Measurements from ENCODE around the gene CAMK1G. TPM values are rescaled to one million over a fixed set of nuclear protein-coding genes. Genes with fewer than 3 reads are reported as not detected.
A peak's percentile ranks its signal among the peaks of the same experiment; 100 is the strongest.

Gene CAMK1G
- total and polyA plus RNA-seq, 10 of the 15 experiments (the other 5 are each of a cell fraction or from before 2014, with no cell fraction given): 0.18 to 0.20 TPM; not detected in 8

GRCh38 chr1:209595599-209596285 is 12.2 kb downstream of the CAMK1G start:
- TF ChIP-seq RELB (IDR thresholded peaks at IDR 0.05; ENCODE audit: low read depth) (no peak), ZNF384 (IDR thresholded peaks at IDR 0.05; ENCODE audit: borderline replicate concordance, low read depth, low read length) (no peak), ZNF207 (IDR thresholded peaks at IDR 0.05; ENCODE audit: borderline replicate concordance) (no peak), RUNX3 (IDR thresholded peaks at IDR 0.05; ENCODE audit: low read length) (no peak), PKNOX1 (IDR thresholded peaks at IDR 0.05) (no peak), EED (IDR thresholded peaks at IDR 0.05; ENCODE audit: low read depth) (no peak), RFX5 (IDR thresholded peaks at IDR 0.05; ENCODE audit: low read depth, low read length) (no peak)
- Histone ChIP-seq H3K27ac (ENCODE audit: control insufficient read depth, insufficient read depth) (no peak overlapping the region), H3K4me1 (ENCODE audit: control insufficient read depth, insufficient read depth, low read length) (no peaks in the 10 kb centered on the region), H3K4me2 (ENCODE audit: control insufficient read depth, insufficient read depth) (no peak overlapping the region), H4K20me1 (ENCODE audit: control insufficient read depth, insufficient read depth) (no peaks in the 10 kb centered on the region), H3K9ac (ENCODE audit: control insufficient read depth, insufficient read depth, low read length) (no peak overlapping the region), H3K9me3 (replicated peaks; ENCODE audit: control insufficient read depth, insufficient read depth, low read length) (no peaks in the 10 kb centered on the region), H3K4me3 (no peak overlapping the region), H3K36me3 (ENCODE audit: control insufficient read depth in 2 of 2, insufficient read depth in 2 of 2, low read length in 1 of 2) (no peaks in the 10 kb centered on the region), H3K27me3 (replicated peaks in 1 of 2; ENCODE audit: control insufficient read depth in 2 of 2, insufficient read depth in 2 of 2, low read length in 1 of 2) (peaks cover 0 to 1% of the 10 kb centered on the region in 2 experiments; a peak in 2 of 4 replicates), H2AFZ (ENCODE audit: control insufficient read depth, low read depth, low read length) (no peak overlapping the region), H3K79me2 (ENCODE audit: control insufficient read depth, insufficient read depth, low read length) (no peaks in the 10 kb centered on the region)
- in situ Hi-C loops (cut with MboI) (no loop called here), intact Hi-C loops (cut with micrococcal nuclease; ENCODE audit: unreplicated experiment) (no loop called here)
- CTCF ChIA-PET: interaction anchor here (0.7 to 5.0 kb wide), 4 partner anchors 19 to 54 kb away, joined by 3 to 25 read pairs (median 4); no protein-coding TSS in a partner anchor
- ATAC-seq: peak; percentile 63
- POLR2A ChIA-PET: no interaction called here
- no peak for DNase-seq (ENCODE audit: low read depth, low spot score)
- RAD21 ChIA-PET (ENCODE audit: unreplicated experiment): interaction anchor here (1.2 kb wide), 1 partner anchor 153 kb away, joined by 3 read pairs; no protein-coding TSS in a partner anchor
- SMC1A ChIA-PET (ENCODE audit: uncharacterized antibody, unreplicated experiment): interaction anchor here (0.9 to 2.1 kb wide), 3 partner anchors 26 to 92 kb away, joined by 3 to 7 read pairs (median 4); no protein-coding TSS in a partner anchor
- no peak for FAIRE-seq
- WGBS (ENCODE audit: insufficient coverage, insufficient replicate concordance, low lambda C conversion rate, missing lambda C conversion rate): 21% methylated on average over 10 of the region's 10 CpGs
- no TSS peak for BruUV-seq (replicated peaks)

Data from GM12878 (cell line).